Loucy (cell line): Measurements from ENCODE around the gene PDE4C.

Source experiments
- H2AFZ ChIP-seq: fragments of 200-600 bp; sonication (generic); 2 replicates; pipeline ENCODE4 v1.6.0; 2016; ENCODE audit warnings: antibody characterized with exemption, mild to moderate bottlenecking, low read length, moderate library complexity
- H3F3A ChIP-seq: fragments of 200-600 bp; 2 replicates; pipeline ENCODE4 v1.6.0; 2016; ENCODE audit warnings: antibody characterized with exemption, low read depth, mild to moderate bottlenecking
- H3K27me3 ChIP-seq: fragments of 200-600 bp; sonication (generic); 2 replicates; pipeline ENCODE4 v1.6.1; 2014; ENCODE audit warnings: low read length, mild to moderate bottlenecking; ENCODE audit not compliant: insufficient read depth, poor library complexity, severe bottlenecking
- H3K36me3 ChIP-seq: fragments of 200-600 bp; sonication (generic); 2 replicates; pipeline ENCODE4 v1.6.1; 2016; ENCODE audit warnings: low read length; ENCODE audit not compliant: insufficient read depth
- H3K4me1 ChIP-seq: fragments of 200-600 bp; sonication (generic); 2 replicates; pipeline ENCODE4 v1.5.1; 2014; ENCODE audit warnings: low read length, mild to moderate bottlenecking; ENCODE audit not compliant: insufficient read depth, poor library complexity, severe bottlenecking
- H3K4me2 ChIP-seq: fragments of 200-600 bp; sonication (generic); 2 replicates; pipeline ENCODE4 v1.6.0; 2014; ENCODE audit warnings: antibody characterized with exemption, low read length, low read depth, mild to moderate bottlenecking; ENCODE audit not compliant: poor library complexity, severe bottlenecking
- H3K4me3 ChIP-seq: fragments of 200-600 bp; sonication (generic); 2 replicates; pipeline ENCODE4 v1.5.1; 2014; ENCODE audit warnings: low read length, mild to moderate bottlenecking, mixed read lengths; ENCODE audit not compliant: poor library complexity, severe bottlenecking
- H3K79me2 ChIP-seq: fragments of 200-600 bp; sonication (generic); 2 replicates; pipeline ENCODE4 v1.6.1; 2014; ENCODE audit warnings: low read length; ENCODE audit not compliant: insufficient read depth
- H3K9ac ChIP-seq: fragments of 200-600 bp; sonication (generic); 2 replicates; pipeline ENCODE4 v1.6.0; 2014; ENCODE audit warnings: mild to moderate bottlenecking, low read depth, low read length, moderate library complexity; ENCODE audit not compliant: poor library complexity, severe bottlenecking
- H3K9me2 ChIP-seq: fragments of 200-600 bp; sonication (generic); replicated peaks from 2 replicates; pipeline ENCODE4 v1.6.1; 2016; ENCODE audit warnings: low read depth, low read length, mixed read lengths
- H3K9me3 ChIP-seq: fragments of 200-600 bp; sonication (generic); 2 replicates; pipeline ENCODE4 v1.6.1; 2014; ENCODE audit warnings: mild to moderate bottlenecking, antibody characterized with exemption, low read length, low read depth; ENCODE audit not compliant: insufficient read depth
- H4K20me1 ChIP-seq: fragments of 200-600 bp; sonication (generic); 2 replicates; pipeline ENCODE4 v1.6.0; 2014; ENCODE audit warnings: antibody characterized with exemption, low read length, mild to moderate bottlenecking; ENCODE audit not compliant: insufficient read depth, poor library complexity, severe bottlenecking
- EZH2phosphoT487 ChIP-seq: fragments of 200-600 bp; IDR thresholded peaks from 2 replicates; pipeline ENCODE4 v1.6.1; 2018; ENCODE audit warnings: antibody characterized with exemption, mild to moderate bottlenecking, moderate library complexity, borderline replicate concordance
- TF ChIP-seq, protein P1 (sequence below): fragments of 200-600 bp; sonication (generic); conservative IDR thresholded peaks from 2 replicates; pipeline ENCODE4 v1.5.1; 2014; ENCODE audit warnings: mild to moderate bottlenecking, antibody characterized with exemption, low read length

PDE4C gene

GRCh38 chr19:18253716-18254115 is 27.5 kb upstream of the PDE4C start:
- H3F3A ChIP-seq = no peaks in the 10 kb centered on the region
- H3K4me2 ChIP-seq = no peak overlapping the region
- H3K9me2 ChIP-seq = no peaks in the 10 kb centered on the region
- TF ChIP-seq, protein P1, sequence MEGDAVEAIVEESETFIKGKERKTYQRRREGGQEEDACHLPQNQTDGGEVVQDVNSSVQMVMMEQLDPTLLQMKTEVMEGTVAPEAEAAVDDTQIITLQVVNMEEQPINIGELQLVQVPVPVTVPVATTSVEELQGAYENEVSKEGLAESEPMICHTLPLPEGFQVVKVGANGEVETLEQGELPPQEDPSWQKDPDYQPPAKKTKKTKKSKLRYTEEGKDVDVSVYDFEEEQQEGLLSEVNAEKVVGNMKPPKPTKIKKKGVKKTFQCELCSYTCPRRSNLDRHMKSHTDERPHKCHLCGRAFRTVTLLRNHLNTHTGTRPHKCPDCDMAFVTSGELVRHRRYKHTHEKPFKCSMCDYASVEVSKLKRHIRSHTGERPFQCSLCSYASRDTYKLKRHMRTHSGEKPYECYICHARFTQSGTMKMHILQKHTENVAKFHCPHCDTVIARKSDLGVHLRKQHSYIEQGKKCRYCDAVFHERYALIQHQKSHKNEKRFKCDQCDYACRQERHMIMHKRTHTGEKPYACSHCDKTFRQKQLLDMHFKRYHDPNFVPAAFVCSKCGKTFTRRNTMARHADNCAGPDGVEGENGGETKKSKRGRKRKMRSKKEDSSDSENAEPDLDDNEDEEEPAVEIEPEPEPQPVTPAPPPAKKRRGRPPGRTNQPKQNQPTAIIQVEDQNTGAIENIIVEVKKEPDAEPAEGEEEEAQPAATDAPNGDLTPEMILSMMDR = no peak
- no peak for TF ChIP-seq EZH2phosphoT487
- H2AFZ ChIP-seq = no peak overlapping the region
- H3K79me2 ChIP-seq = no peaks in the 10 kb centered on the region
- no peak overlapping the region for H3K9ac ChIP-seq
- no peaks in the 10 kb centered on the region for H3K27me3 ChIP-seq
- H3K9me3 ChIP-seq = no peaks in the 10 kb centered on the region
- H4K20me1 ChIP-seq = no peaks in the 10 kb centered on the region
- no peaks in the 10 kb centered on the region for H3K4me1 ChIP-seq
- no peak overlapping the region for H3K4me3 ChIP-seq
- no peaks in the 10 kb centered on the region for H3K36me3 ChIP-seq

DNA sequence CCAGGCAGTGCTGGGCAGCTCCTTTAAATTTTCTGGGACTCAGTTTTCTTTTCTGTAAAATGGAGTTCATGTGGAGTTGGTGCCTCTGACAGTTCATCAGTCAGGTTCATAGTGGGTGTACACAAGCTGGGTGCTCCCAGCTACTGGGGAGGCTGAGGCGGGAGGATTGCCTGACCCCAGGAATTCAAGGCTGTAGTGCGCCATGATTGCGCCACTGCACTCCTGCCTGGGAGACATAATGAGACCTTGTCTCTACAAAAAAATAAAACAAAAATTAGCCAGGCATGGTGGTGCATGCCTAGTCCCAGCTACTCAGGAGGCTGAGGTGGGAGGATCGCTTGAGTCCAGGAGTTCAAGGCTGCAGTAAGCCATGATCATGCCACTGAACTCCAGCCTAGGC is 26.9 kb upstream of the PDE4C start:
- no peaks in the 10 kb centered on the region for H3K27me3 ChIP-seq
- no peaks in the 10 kb centered on the region for H3K4me1 ChIP-seq

DNA sequence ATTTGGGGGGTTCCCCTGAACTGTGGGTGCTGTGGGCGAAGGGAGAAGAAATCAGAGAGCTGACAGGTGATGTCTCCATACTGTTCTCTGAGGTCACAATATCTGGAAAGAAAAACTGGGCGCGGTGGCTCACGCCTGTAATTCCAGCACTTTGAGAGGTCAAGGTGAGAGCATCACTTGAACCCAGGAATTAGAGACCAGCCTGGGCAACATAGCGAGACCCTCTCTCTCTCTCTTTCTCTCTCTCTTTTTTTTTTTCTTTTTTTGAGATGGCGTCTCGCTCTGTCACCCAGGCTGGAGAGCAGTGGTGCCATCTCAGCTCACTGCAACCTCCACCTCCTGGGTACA is 26.1 kb upstream of the PDE4C start:
- Histone ChIP-seq H3K9me2 (no peaks in the 10 kb centered on the region), H3K36me3 (no peaks in the 10 kb centered on the region), H3F3A (no peaks in the 10 kb centered on the region), H3K9ac (no peak overlapping the region), H3K4me1 (no peaks in the 10 kb centered on the region), H2AFZ (no peak overlapping the region), H4K20me1 (no peaks in the 10 kb centered on the region), H3K27me3 (no peaks in the 10 kb centered on the region), H3K9me3 (no peaks in the 10 kb centered on the region), H3K4me3 (no peak overlapping the region), H3K4me2 (no peak overlapping the region), H3K79me2 (no peaks in the 10 kb centered on the region)
- no peak for TF ChIP-seq EZH2phosphoT487
- TF ChIP-seq, protein P1 = no peak

More for the DNA sequence above, 26.9 kb upstream of the PDE4C start:
- Histone ChIP-seq H3K36me3 (no peaks in the 10 kb centered on the region), H4K20me1 (no peaks in the 10 kb centered on the region), H3F3A (no peaks in the 10 kb centered on the region), H3K9me3 (no peaks in the 10 kb centered on the region), H3K9ac (no peak overlapping the region), H3K9me2 (no peaks in the 10 kb centered on the region), H3K79me2 (no peaks in the 10 kb centered on the region), H3K4me3 (no peak overlapping the region), H2AFZ (no peak overlapping the region), H3K4me2 (no peak overlapping the region)
- no peak for TF ChIP-seq EZH2phosphoT487
- TF ChIP-seq, protein P1 = no peak
